ENCODE data around the gene TBCEL.

- no peak for TF ChIP-seq CTCF (IDR thresholded peaks at IDR 0.05; ENCODE audit: low read depth, low read length, missing input control)
- TF ChIP-seq REST (IDR thresholded peaks at IDR 0.05): no peak
- no peak for TF ChIP-seq EGR1 (IDR thresholded peaks at IDR 0.05; ENCODE audit: low read depth in 2 of 2)
Observed at GRCh38 chr11:121055076-121055475, 31.2 kb downstream of the TBCEL start.

Measured in liver (tissue), 3 donors.